Urothelium cell line (cell line): Measurements from ENCODE around the gene CDKN2AIPNL.

Source experiments
- DNase-seq: peaks from one replicate; pipeline ENCODE4 v3.0.0; 2011; ENCODE audit warnings: low spot score, mixed read lengths
- FAIRE-seq: peaks from 2 replicates; lab custom pipeline; 2011; peaks lifted over from hg19 to GRCh38; lab: Jason Lieb, UNC

Gene CDKN2AIPNL, protein sequence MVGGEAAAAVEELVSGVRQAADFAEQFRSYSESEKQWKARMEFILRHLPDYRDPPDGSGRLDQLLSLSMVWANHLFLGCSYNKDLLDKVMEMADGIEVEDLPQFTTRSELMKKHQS

DNA sequence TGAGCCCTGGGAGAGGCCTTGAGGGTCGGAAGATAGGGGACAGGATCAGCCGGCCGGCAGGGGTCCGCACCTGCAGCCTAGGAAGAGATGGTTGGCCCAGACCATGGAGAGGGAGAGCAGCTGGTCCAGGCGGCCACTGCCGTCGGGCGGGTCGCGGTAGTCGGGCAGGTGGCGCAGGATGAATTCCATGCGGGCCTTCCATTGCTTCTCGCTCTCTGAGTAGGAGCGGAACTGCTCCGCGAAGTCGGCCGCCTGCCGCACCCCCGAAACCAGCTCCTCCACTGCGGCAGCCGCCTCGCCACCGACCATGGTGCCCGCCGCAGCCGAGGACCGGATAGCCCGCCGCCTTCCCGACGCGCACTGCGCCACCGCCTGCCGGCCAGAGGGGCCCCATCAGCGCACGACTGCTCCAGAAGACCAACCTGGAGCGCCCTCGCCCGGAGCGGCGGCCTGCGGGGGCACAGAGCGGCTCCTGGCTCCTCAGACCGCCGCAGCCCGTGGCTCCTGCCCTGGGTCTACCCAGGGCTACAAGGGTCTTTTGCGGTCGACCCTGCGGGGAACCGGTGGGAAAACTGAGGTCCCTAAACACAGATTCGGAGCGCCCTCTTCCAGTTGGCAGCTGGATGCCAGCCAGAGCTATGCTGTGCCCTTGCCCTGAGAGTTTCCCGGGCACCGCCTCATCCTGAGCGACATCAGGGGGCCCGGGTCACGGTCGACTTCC is at the start of gene CDKN2AIPNL:
Gene CDKN2AIPNL, minus strand, starts transcription at position 336 of the 721 bp plus-strand sequence. Its CDS starts 27 bp downstream, at position 309.
- DNase-seq (peak; percentile 92), FAIRE-seq (peak; percentile 40)

DNA sequence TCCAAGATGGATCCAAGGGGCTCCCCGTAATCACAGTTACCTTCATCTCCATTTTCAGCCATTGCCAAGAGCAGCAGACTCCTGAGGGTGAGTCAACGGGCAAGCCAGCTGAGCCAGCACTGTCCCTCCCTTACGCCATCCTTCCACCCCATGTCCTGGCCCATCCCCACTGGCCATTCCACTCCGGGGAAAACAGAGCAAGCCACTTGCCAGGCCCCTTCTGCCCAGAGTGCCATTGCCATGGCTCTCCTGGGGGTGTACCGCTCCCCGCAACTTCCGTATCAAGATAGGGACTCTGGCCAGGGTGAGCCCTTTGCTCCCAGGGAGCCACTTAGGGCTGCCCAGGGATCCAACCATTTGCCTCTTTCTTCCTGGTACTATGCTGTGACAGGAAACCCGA is 48.9 kb upstream of the CDKN2AIPNL start:
- DNase-seq (no peak), FAIRE-seq (no peak)

DNA sequence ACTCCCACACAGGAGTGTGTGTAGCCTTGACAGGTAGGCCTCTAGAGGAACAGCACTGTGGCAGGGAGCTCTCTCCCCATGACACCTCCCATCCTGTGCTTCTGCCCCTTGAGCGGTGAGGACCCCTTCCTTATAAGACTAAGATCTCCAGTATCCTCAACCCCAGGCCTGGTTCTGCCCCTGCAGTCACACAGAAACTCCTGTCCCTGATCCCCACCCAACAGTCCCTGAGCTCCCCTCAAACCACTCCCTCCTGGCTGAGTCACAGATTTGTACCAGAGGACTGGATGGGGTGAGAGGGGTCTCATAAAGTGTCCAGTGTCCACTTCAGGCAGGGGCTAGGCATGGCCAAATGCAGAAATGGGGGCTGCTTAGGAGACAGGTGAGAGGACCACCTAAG is 47.8 kb upstream of the CDKN2AIPNL start:
- no peak for FAIRE-seq

DNA sequence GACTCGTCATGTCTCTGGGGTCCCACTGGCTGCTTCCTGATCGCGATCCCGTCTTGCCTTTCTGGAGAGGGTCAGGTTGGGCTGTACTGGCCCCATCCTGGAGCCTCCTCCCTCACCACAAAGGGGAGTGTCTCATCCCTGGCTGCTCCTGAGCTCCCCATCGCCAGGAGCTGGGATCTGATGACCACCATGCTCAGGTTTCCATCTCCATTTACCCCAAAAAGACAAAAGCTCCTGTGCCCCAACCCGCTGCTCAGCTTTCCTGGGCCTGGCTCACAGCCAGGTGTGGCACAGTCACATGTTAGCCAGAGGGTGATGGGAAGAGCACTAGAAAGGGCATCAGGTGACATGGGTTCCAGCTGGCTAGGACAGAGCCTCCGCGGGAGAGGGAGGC is 47.3 kb upstream of the CDKN2AIPNL start:
- no peak for FAIRE-seq
- DNase-seq = no peak

More for the DNA sequence above, 47.8 kb upstream of the CDKN2AIPNL start:
- DNase-seq = no peak

DNA sequence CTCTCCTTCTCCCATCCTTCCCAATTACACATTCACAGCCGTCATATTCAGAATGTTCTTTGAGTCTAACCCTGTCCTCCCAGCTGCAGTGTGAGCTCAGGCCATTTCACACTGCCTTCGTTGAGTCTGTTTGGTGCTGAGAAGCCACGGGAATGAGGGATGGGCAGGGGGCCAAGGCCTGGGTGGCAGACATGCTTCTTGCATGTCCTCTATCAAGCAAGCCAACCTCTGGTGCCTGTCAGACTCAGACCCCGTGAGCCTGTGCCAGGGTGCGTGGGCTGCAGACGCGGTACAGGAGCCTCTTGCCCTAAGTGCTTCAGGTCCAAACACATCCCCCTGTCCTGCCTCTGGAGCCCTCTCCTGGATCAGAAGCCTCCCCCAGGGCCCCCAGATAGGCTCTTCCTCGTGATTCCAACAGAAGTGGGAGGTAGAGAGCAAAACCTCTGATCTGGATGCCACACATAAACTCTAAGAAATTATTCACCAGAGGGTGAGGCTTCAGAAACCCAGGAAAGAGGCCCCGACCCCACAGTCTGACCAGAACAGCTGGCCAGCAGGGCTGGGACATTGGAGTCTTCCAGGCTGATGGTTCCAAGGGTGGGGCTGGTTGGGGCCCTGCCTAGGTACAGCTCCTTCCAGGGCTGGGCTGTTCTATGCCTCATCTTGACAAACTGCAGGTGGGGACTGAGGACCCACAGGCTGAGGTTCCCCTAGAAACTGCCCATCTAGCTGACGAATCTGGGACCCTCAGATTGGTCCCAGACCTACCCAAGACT is 46.7 kb upstream of the CDKN2AIPNL start:
- FAIRE-seq = no peak
- DNase-seq = no peak

DNA sequence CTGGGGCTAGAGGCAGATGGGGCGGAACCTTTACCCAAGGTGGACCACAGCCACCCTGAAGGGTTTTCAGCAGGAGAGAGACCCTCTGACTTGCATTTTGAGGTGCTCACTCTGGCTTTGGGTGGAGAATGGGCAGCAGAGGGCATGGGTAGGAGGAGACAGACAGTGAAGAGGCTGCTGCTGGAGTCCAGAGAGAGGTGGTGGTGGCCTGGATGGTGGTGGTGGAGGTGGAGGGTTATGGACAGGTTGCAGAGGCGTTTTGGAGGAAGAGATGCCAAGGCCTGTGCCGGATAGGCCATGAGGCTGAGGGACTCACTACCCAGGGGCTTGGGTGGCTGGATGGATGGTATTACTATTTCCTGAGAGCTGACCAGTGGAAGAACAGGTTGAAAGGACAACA is 46.1 kb upstream of the CDKN2AIPNL start:
- FAIRE-seq (no peak), DNase-seq (no peak)

DNA sequence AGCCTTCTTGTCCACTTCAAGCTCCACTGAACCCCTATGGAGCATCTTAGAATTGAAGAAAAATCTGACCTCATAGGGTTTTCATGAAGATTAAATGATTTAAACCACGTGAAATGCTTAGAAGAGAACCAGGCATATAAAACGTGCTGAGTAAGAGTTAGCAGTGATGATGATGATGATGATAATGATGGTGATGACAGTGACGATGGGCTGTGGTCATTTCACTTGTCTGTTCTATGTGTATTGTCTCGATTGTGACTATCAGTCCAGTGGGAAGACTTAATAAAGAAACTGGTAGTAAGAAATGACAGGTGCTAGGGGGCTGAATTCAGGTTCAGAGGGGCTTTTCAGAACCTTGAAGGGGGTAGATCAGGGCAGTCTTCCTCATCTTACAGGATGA is 45.1 kb upstream of the CDKN2AIPNL start:
- FAIRE-seq = no peak
- DNase-seq = no peak

DNA sequence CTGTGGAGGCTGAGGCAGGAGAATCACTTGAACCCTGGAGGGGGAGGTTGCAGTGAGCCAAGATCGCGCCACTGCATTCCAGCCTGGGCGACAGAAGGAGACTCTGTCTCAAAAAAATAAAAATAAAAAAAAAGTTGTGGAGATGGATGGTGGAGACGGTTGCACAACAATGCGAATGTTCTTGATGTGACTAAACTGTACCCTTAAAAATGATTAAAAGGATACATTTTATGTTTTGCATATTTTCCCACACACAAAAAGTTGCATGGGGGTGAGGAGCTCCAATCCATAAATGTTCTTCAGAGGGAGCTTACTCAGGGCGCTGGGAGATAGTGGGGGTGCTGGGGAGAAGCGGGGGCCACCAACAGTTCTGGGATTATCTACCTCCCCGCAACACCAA is 43.8 kb upstream of the CDKN2AIPNL start:
- FAIRE-seq (no peak), DNase-seq (no peak)

DNA sequence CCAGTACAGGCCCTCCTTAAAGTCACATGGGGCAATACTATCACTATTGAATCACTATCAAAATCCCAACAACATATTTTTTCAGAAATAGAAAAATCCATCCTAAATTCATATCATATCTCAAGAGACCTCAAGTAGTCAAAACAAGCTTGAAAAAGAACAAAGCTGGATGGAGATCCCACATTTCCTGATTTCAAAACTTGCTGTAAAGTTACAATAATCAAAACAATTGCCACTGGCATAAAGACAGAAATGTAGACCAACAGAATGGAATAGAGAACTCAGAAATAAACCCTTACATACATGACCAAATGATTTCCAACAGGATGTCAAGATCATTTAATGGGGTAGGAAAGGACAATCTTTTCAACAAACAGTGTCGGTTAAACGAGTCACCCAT is 41.3 kb upstream of the CDKN2AIPNL start:
- FAIRE-seq (no peak), DNase-seq (no peak)

DNA sequence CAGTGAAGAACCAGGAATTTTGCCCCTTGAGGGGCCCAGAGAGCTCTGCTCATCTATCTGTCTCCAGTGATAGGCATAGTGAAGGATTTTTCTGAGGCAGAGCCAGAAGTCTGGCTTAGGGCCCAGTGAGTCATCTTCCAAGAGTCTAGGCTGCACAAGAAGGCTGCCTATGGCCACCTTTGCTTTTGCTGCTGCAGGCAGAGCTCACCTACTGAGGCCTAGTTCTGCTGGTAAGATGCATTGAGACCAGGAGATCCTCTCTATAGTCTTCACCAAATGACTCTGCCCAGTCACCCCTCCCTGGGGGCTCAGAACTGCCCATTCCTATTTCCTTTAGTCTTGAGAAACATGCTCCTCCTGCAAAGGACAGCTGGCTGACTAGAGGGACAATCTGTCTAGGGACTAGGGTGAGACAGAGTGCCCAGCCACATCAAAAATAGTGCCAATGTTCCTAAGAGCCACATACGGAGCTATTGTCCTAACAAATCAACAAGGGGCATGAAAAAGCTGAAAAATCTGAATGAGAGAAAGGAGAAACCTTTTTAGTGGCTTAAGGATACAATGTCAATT is 40.3 kb upstream of the CDKN2AIPNL start:
- DNase-seq (peak; percentile 84), FAIRE-seq (no peak)

DNA sequence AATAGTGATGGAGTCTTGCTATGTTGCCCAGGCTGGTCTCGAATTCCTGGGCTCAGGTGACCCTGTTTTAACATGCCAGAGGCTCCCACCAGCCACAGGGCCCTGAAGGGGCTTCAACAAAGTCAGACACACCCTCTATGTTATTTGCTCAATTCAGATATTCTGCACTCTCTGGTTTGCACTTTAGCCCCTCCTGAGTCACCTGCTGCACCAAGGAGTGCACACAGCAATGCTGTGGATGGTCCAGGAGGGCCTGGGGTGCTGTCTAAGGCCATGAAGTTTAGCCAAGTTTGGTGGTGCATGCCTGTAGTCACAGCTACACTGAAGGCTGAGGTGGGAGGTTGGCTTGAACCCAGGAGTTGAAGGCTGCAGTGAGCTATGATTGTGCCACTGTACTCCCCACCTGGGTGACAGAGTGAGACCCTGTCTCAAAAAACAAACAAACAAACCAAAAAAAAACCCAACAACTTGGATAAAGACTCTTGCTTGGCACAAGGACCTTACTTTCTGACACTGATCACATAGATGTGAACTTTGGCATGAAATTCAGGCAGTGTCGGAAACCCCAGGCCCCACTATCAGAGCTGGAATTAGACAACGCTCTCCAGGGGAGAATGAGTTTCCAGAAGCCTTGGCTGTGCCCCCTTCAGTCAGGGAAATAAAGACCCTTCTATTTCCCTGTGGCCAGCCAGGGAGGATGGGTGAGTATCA is 39.7 kb upstream of the CDKN2AIPNL start:
- no peak for FAIRE-seq
- no peak for DNase-seq

DNA sequence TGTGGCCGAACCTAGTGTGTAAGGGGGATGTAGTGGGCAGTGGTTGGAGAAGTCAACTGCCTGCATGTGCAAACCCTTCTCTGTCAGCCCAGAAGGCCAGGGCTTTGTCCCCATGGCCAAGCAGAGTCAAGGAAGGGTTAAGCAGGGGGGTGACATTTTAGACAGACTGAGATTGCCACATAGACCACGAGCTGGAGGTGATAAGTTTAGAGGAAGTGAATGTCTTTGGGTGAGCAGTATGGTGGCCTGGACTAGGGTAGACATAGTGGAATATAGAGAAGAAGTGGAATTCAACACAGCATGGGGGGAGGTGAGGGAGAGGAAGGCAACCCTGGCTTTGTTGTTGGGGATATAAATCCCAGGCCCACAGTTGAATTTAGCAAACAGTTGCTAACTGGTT is 38.7 kb upstream of the CDKN2AIPNL start:
- FAIRE-seq = no peak
- DNase-seq = no peak

DNA sequence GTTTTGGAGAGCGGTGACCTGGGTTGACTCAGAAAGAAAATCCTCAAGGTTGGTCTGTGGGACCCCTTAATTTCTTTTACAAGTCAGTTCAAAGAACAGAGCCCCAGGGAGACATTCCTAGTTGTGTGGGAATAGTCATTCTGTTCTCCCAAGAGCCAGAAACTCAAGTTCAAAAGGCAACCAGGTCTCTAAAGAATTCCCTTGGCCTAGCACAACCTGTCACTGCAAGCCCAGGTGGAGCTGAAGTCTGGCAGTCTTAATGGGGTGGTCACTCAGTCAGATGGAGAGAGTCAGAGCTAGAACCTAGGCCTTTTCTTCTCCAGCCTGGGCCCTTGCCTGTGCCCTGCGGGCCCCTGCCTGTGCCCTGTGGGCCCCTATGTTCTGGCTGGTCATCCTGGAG is 37.5 kb upstream of the CDKN2AIPNL start:
- DNase-seq (no peak), FAIRE-seq (no peak)

DNA sequence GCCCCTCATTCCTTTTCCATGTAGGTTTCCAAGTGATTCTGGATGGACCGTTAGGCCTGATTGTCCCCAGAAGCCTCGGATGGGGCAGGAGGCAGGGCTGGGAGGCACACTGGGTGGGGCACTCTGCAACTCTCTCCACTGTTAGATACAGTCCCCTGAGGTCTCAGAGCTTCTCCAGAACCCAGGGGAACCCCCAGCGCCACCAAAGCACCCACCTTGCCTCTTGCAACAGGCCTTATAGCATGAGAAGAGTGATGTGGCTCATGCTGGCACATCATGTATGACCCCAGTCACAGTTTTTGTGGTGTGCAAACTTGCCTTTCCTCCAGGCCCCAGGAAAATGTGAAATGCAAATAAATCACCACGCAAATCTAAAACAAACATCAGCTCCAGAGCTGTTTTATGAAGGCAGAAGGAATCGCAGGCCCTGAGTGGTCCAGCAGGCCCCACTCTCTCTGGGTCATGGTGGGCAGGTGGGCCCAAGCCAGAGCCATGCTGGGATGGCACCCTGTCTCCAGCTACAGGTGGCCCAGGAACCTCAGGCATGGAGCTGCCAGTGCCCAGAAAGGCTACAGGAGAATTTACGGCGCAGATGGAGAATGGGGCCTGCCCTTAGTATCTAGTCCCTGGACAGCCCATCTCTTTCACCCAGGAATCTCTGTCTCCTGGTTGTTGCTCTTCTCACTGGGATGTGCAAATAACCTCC is 36.3 kb upstream of the CDKN2AIPNL start:
- FAIRE-seq (no peak), DNase-seq (no peak)

DNA sequence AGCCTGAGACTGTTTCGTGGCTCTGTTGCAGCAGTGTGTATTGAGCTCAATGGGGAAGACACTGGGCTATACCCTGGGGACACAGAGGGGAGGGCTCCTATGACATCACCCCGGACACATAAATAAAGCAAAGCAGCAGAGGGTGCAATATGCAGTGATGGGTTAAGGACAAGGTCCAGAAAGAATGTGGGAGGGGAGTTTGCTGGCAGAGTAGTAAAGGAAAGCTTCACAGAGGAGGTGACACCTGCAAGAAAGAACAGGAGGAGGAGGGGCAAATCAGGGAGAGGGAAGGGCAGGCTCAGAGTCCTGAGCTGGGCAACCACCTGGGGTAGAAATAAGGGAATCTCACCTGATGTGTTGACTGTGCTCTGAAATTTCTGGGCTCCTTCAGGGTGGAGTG is 35.3 kb upstream of the CDKN2AIPNL start:
- FAIRE-seq = no peak

DNA sequence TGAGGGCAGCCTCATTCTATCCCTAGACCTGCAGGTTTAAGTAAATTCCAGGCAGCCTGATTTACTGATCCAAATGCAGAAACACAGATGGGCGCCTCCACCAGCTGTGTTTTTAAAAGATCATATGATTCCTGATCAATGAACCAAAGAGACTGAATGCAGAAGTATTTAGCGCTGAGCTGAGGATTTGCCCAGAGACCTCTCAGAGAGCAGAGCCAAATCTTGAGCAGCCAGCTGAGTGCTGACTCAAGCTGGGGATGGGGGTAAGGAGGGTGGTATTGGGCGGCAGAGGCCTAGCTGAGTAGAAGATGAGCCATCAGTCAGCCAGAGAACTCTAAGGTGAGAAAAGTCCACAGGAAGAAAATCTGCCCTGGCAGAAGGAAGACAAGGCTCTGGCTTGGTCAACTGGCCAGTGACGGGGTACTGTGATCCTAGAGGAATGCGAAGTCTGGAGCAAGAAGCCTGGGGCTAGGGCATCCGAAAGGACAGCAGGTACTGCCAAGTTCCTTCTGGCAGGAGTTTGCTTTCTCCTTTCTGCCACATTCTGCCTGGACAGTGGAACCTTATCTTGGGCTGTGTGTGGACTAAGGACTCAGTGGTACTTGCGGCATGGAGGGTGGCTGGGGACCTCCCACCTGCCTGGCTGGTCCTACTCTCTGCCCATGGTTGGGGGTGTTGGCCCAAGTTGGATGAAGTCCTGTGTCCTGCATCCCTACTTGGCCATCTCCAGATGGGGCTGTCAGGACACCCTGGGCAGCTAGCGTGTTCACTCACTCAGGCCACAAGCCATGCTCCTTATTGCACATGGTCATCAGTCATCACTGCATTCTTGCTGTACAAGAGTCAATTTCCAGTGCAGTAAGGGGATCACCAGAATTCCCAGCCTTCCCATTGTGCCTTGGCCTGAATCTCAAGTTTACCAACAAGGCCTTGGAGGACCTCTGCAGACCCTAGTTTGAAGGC is 34.5 kb upstream of the CDKN2AIPNL start:
- FAIRE-seq (no peak), DNase-seq (no peak)

More for the DNA sequence above, 35.3 kb upstream of the CDKN2AIPNL start:
- DNase-seq = no peak

DNA sequence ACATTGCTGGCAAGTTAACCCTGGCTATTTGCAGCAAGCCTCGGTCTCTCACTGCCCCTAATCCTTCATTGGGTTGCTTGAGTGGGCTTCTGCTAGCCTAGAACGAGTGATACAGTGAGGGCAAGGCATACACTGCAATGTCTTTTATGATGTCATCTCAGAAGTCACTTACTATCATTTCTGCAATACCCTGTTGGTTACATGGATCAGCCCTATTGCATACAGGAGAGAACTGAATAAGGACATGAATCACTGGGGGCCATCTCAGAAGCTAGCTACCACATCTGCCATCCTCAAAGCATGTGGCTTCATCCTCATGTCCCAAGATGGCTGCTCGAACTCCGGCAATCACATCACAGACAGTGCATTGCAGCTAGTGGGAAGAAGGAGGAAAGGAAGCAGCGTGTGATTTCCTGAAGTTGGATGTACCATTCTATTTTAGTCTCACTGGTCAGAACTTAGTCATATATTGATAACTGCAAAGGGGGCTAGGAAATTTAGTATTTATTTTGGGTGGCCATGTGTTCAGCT is 33.3 kb upstream of the CDKN2AIPNL start:
- DNase-seq = no peak

DNA sequence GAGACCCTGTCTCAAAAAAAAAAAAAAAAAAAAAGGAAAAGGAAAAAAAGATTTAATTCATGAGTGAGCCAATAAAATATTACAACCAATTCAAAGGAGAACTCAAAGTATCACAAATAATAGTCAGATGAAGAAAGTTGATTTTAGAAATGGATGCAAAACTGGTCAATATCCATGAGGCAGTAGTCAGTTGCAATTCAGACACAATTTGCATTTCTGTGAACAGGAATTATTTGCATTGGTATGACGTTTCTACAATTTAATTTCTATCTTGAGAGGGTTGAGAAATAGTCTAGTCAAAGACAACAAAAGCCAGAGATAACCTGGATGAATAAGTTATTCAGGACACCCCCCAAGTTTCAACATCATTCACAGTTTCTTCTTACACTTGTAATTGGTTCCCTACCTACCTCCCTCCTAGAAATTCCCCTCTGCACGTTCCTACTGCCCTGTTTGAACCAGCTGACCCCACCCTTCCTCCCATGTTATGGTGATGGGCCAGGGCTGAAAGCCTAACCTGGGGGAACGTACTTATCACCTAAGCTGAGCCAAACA is 28.6 kb upstream of the CDKN2AIPNL start:
- no peak for FAIRE-seq
- DNase-seq = no peak

More for the DNA sequence above, 33.3 kb upstream of the CDKN2AIPNL start:
- no peak for FAIRE-seq

DNA sequence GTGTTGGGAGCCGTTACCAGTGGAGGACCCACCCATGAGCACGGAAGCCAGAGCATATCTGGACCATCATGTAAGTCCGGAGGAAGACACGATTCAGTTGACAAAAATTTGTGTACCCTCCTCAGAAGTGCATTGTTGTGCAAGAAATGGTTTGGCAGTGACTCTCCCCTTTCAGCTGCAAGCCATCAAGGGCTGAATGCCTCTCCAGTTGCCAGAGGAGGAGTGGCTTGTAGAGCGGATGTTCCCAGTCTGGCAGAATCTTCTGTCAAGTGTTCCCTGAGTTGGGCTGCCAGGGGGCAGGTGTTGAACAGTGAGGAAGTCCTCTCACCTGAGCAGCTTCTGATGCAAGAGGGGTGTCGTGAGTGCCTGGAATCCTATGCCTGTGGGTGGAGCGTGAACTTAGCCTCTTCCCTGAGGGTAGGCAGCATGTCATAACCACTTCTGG is 27.6 kb upstream of the CDKN2AIPNL start:
- FAIRE-seq = no peak
- DNase-seq = peak; percentile 65
